H9 (cell line): Measurements from ENCODE around the gene RGS14. TPM values are rescaled to one million over a fixed set of nuclear protein-coding genes. Genes with fewer than 3 reads are reported as not detected.

Source experiments
- DNase-seq: peaks from one replicate; pipeline ENCODE4 v3.0.0-alpha.2; 2017
- H2AFZ ChIP-seq: one replicate; pipeline ENCODE4 v1.6.1; 2013; ENCODE audit warnings: mild to moderate bottlenecking, low read length, control low read depth, moderate library complexity
- H2AK5ac ChIP-seq: 2 replicates; pipeline ENCODE4 v1.6.1; 2013; ENCODE audit warnings: low read length, control low read depth, mixed read lengths; ENCODE audit not compliant: insufficient read length
- H2BK120ac ChIP-seq: one replicate; pipeline ENCODE4 v1.6.1; 2013; ENCODE audit warnings: low read depth, mild to moderate bottlenecking, low read length, control low read depth, inconsistent platforms; ENCODE audit not compliant: poor library complexity, severe bottlenecking
- H2BK12ac ChIP-seq: 2 replicates; pipeline ENCODE4 v1.6.1; 2013; ENCODE audit warnings: low read length, control low read depth, mixed read lengths, low read depth; ENCODE audit not compliant: insufficient read length
- H2BK15ac ChIP-seq: 2 replicates; pipeline ENCODE4 v1.6.1; 2013; ENCODE audit warnings: low read depth, low read length, control low read depth
- H2BK20ac ChIP-seq: one replicate; pipeline ENCODE4 v1.6.1; 2013; ENCODE audit warnings: low read depth, mild to moderate bottlenecking, low read length, control low read depth, inconsistent platforms; ENCODE audit not compliant: poor library complexity, severe bottlenecking
- H2BK5ac ChIP-seq: 2 replicates; pipeline ENCODE4 v1.6.1; 2013; ENCODE audit warnings: low read length, control low read depth, mixed read lengths; ENCODE audit not compliant: insufficient read length
- H3K14ac ChIP-seq: 2 replicates; pipeline ENCODE4 v1.6.1; 2013; ENCODE audit warnings: low read length, control low read depth; ENCODE audit not compliant: insufficient read depth
- H3K18ac ChIP-seq: 2 replicates; pipeline ENCODE4 v1.6.1; 2013; ENCODE audit warnings: low read depth, mild to moderate bottlenecking, mixed read lengths, low read length, control low read depth; ENCODE audit not compliant: insufficient read length
- H3K23ac ChIP-seq: 2 replicates; pipeline ENCODE4 v1.6.1; 2013; ENCODE audit warnings: low read length, control low read depth, mixed read lengths, low read depth; ENCODE audit not compliant: insufficient read length
- H3K23me2 ChIP-seq: 2 replicates; pipeline ENCODE4 v1.6.1; 2013; ENCODE audit warnings: low read depth, mild to moderate bottlenecking, mixed read lengths, low read length, control low read depth; ENCODE audit not compliant: insufficient read length, poor library complexity, severe bottlenecking
- H3K27ac ChIP-seq: 2 replicates; pipeline ENCODE4 v1.5.1; 2013; ENCODE audit warnings: low read length, control low read depth, mixed read lengths, low read depth; ENCODE audit not compliant: insufficient read length
- H3K27me3 ChIP-seq: 2 replicates; pipeline ENCODE4 v1.6.1; 2013; ENCODE audit warnings: low read length, control low read depth, inconsistent platforms; ENCODE audit not compliant: insufficient read depth
- H3K4ac ChIP-seq: 2 replicates; pipeline ENCODE4 v1.6.1; 2013; ENCODE audit warnings: low read depth, mild to moderate bottlenecking, control low read depth, inconsistent platforms, low read length, moderate library complexity
- H3K4me1 ChIP-seq: 2 replicates; pipeline ENCODE4 v1.6.1; 2013; ENCODE audit warnings: low read length, control low read depth, inconsistent platforms; ENCODE audit not compliant: insufficient read depth
- H3K4me2 ChIP-seq: 2 replicates; pipeline ENCODE4 v1.6.1; 2013; ENCODE audit warnings: low read length, control low read depth, mixed read lengths; ENCODE audit not compliant: insufficient read length, insufficient read depth
- H3K56ac ChIP-seq: 2 replicates; pipeline ENCODE4 v1.6.1; 2013; ENCODE audit warnings: low read depth, mild to moderate bottlenecking, mixed read lengths, low read length, control low read depth; ENCODE audit not compliant: insufficient read length
- H3K79me1 ChIP-seq: 2 replicates; pipeline ENCODE4 v1.6.1; 2013; ENCODE audit warnings: low read depth, mild to moderate bottlenecking, moderate library complexity, low read length, control low read depth, inconsistent platforms; ENCODE audit not compliant: insufficient read depth, poor library complexity, severe bottlenecking
- H3K79me2 ChIP-seq: 2 replicates; pipeline ENCODE4 v1.6.1; 2013; ENCODE audit warnings: low read length, control low read depth, inconsistent platforms; ENCODE audit not compliant: insufficient read depth
- H3K9ac ChIP-seq: 2 replicates; pipeline ENCODE4 v1.6.1; 2013; ENCODE audit warnings: low read length, control low read depth, mixed read lengths; ENCODE audit not compliant: insufficient read length; ENCODE audit errors: extremely low read depth
- H3K9me3 ChIP-seq: one replicate; pipeline ENCODE4 v1.6.1; 2013; ENCODE audit warnings: low read depth, low read length, inconsistent platforms; ENCODE audit not compliant: control insufficient read depth
- H3T11ph ChIP-seq: one replicate; pipeline ENCODE4 v1.6.1; 2013; ENCODE audit warnings: mild to moderate bottlenecking, low read length, control low read depth, inconsistent platforms
- H4K20me1 ChIP-seq: one replicate; pipeline ENCODE4 v1.6.1; 2013; ENCODE audit not compliant: control insufficient read depth, insufficient read length, insufficient read depth
- H4K5ac ChIP-seq: 2 replicates; pipeline ENCODE4 v1.6.1; 2013; ENCODE audit warnings: low read depth, mild to moderate bottlenecking, mixed read lengths, low read length, control low read depth; ENCODE audit not compliant: insufficient read length
- H4K8ac ChIP-seq: replicated peaks from 2 replicates; pipeline ENCODE4 v1.6.1; 2013; ENCODE audit warnings: low read length, control low read depth, mixed read lengths, low read depth; ENCODE audit not compliant: insufficient read length
- H4K91ac ChIP-seq: 2 replicates; pipeline ENCODE4 v1.6.1; 2013; ENCODE audit warnings: low read depth, mild to moderate bottlenecking, moderate library complexity, mixed read lengths, low read length, control low read depth; ENCODE audit not compliant: insufficient read length
- H3K27ac Mint-ChIP-seq, 3 experiments: 2 replicates in 2 of 3; 3 replicates in 1 of 3; pipeline ENCODE4 v1.8.0; 2020 to 2021; ENCODE audit warnings: mixed read lengths in 3 of 3, mild to moderate bottlenecking in 1 of 3, moderate library complexity in 1 of 3
- H3K27me3 Mint-ChIP-seq: 2 replicates; pipeline ENCODE4 v1.8.0; 2021; ENCODE audit warnings: low read depth, mild to moderate bottlenecking, moderate library complexity, mixed read lengths
- H3K36me3 Mint-ChIP-seq, 3 experiments: 2 replicates in 2 of 3; 3 replicates in 1 of 3; pipeline ENCODE4 v1.8.0; 2020 to 2021; ENCODE audit warnings: low read depth in 3 of 3, mixed read lengths in 3 of 3; ENCODE audit not compliant: insufficient read depth in 1 of 3
- H3K4me1 Mint-ChIP-seq, 2 experiments: 2 replicates each; pipeline ENCODE4 v1.8.0; 2020; ENCODE audit warnings: mixed read lengths in 2 of 2
- H3K4me3 Mint-ChIP-seq, 2 experiments: 2 replicates in 1 of 2; 3 replicates in 1 of 2; pipeline ENCODE4 v1.8.0; 2020 to 2021; ENCODE audit warnings: mild to moderate bottlenecking in 2 of 2, mixed read lengths in 2 of 2, moderate library complexity in 1 of 2
- H3K9me3 Mint-ChIP-seq, 2 experiments: 2 replicates in 1 of 2; 3 replicates in 1 of 2; pipeline ENCODE4 v1.8.0; 2020; ENCODE audit warnings: mild to moderate bottlenecking in 2 of 2, mixed read lengths in 2 of 2, moderate library complexity in 1 of 2
- CTCF ChIP-seq: fragments of 200-600 bp; sonication (generic); conservative IDR thresholded peaks from 3 replicates; pipeline ENCODE4 v1.8.0; 2021; ENCODE audit warnings: antibody characterized with exemption, mild to moderate bottlenecking
- WGBS: extraction: QIAGEN DNeasy Blood & Tissue Kit; methylation state at CpG from one replicate; pipeline ENCODE4 v1.1.7; 2013; ENCODE audit warnings: missing lambda C conversion rate, low lambda C conversion rate, mixed read lengths; ENCODE audit not compliant: insufficient read length; ENCODE audit errors: extremely low coverage; 5-methylcytosine and 5-hydroxymethylcytosine counted together
- total RNA-seq: library from RNA; stranded (reverse); gene quantifications from 2 replicates; pipeline ENCODE4 v1.2.1, GENCODE V29; 2021

The RGS14 gene
- total RNA-seq, 1 experiment from 2014 or later, result 12.3 TPM

GRCh38 chr5:177335701-177336065, 22.0 kb upstream of the RGS14 start:
- Histone ChIP-seq H3K4me2 (no peak overlapping the region), H2AFZ (no peak overlapping the region), H3T11ph (no peak overlapping the region), H2BK20ac (no peak overlapping the region), H3K4me1 (peaks cover 6% of the 10 kb centered on the region; the same call in 1 of the 2 replicates), H2BK12ac (no peak overlapping the region), H2BK15ac (no peak overlapping the region), H2BK5ac (no peak overlapping the region), H3K27me3 (no peaks in the 10 kb centered on the region), H4K5ac (no peak overlapping the region), H3K23me2 (no peaks in the 10 kb centered on the region), H4K91ac (no peak overlapping the region), H3K79me2 (no peaks in the 10 kb centered on the region; the same call in 1 of the 2 replicates), H3K14ac (no peak overlapping the region), H3K9me3 (no peaks in the 10 kb centered on the region), H2AK5ac (no peak overlapping the region), H3K23ac (no peak overlapping the region), H4K8ac (no peak overlapping the region), H3K9ac (no peak overlapping the region), H3K18ac (no peak overlapping the region), H3K4ac (no peak overlapping the region), H3K27ac (no peak overlapping the region), H3K79me1 (no peaks in the 10 kb centered on the region), H4K20me1 (no peaks in the 10 kb centered on the region), H3K56ac (no peak overlapping the region), H2BK120ac (no peak overlapping the region)
- DNase-seq, result no peak
- no peak overlapping the region for H3K4me3 Mint-ChIP-seq
- peaks cover 9 to 18% of the 10 kb centered on the region in 2 experiments for H3K4me1 Mint-ChIP-seq
- TF ChIP-seq CTCF, result no peak
- H3K36me3 Mint-ChIP-seq, result peaks cover 21 to 74% (median 63%) of the 10 kb centered on the region in 3 experiments; a peak in 6 of 7 replicates
- H3K9me3 Mint-ChIP-seq, result no peaks in the 10 kb centered on the region
- H3K27me3 Mint-ChIP-seq, result no peaks in the 10 kb centered on the region; the same call in 1 of the 2 replicates
- WGBS, result no CpG with 5 or more reads among the region's 7 CpGs
- H3K27ac Mint-ChIP-seq, result peak overlapping the region in 2 of 3 experiments; percentile 45 to 93; a peak in 2 of 7 replicates
